ENCODE measurements around the gene TNFAIP8.
A peak's percentile ranks its signal among the peaks of the same experiment; 100 is the strongest.

TNFAIP8 gene

GRCh38 chr5:119353686-119354366 is 2.0 kb upstream of the TNFAIP8 start:
- DNase-seq = no peak

DNA sequence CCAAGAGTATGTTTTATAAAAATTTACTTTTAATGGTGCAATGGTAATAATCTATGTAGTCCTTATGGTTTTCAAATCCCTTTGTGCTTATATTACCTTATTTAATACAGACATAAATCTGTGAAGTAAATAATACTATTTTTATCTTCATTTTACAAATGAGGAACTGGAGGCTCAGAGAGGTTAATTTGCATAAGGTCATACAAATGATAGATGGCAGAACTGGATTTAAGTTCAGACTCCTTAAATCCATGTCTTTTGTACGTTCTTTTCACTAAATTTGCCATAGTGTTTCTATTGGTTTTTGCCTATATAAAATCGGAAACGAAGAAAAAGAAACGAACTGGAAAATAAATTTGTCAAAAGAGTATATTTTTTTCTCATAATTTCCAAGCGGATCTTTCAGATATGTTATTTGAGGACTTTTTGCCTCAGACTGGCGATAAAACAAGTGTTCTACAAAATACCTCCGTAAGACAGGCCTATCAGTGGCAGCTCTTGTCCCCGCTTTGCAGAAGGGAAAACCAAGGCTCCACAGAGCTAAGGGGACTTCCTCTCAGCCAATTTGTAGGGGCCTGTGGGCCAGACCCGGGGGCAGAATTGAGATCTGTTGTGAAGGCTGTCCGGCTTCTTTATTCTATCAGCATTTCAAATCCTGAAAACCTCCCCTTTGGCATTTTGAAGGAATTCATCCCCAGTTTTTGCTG is 1.1 kb upstream of the TNFAIP8 start:
- DNase-seq = no peak

DNA sequence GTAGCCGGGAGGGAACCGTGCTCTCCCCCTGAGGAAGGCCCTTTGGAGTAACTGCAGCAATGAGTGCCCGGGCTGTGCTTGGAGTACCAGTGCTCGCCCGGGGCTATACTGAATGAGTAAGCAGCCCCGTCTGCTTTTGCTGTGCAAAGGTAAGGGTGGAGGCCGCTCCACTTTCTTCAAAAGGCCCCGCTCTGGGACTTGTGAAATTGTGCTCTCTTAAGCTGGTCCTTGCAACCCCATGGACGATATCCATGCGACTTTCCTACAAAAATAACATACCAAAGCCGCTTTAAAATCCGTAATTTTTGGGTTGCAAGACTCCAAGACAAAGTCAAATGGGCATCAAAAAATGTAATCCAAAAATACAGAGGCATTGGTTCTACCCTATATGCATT is 578 bp upstream of the TNFAIP8 start:
- no peak for DNase-seq

GRCh38 chr5:119356612-119357188 is 881 bp downstream of the TNFAIP8 start:
- no peak for DNase-seq

DNA sequence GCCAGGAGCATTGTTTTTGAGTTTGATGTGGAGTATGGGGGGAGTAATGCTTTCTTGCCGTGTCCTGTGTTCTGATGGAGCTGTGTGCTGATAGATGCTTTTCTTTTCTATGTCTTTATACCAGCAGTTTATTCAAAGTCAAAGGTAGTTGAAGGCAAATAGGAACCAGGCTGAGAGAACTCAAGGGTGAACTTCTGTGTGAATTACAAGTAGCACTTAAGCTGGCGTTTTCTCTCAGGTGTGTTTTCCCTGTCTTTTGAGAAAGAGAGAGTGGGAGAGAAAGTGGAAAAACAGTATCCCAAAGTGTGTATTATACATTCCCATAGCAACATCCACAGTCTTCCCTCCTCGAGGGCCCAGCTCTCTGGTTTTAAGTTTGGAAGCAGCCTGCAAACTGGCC is 1.5 kb downstream of the TNFAIP8 start:
- DNase-seq = no peak

DNA sequence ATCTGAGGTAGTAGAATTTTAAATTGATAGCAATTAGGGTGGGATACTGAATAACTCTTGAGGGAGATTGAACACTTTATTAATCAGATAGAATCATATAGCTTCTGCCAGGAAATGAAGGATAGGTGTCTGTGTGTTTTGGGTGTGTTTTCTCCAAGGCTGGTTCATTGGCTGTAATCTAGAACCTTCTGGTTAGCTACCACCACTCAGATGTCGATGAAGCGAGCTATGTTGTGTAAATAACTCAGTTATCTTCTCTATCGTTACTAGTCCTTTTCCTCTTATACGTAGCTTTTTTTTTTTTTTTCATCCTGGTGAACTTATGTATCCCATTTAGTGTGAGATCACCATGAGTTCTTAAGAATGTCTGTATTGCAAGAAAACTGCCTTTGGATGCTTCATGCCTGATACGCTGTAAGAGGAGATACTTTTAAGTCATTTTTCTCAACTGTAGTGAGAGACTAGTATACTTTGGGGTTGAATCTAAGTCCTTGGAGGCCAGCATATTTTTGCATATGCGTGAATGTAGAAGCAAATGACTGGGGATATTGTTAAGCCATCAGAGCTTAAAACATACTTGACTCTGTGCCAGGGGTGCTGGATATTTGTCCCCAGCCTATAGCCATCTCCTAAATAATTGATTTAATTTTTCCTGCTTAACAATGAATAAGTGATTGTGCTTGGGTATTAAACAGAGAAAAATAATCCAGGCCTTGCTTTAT is 2.1 kb downstream of the TNFAIP8 start:
- DNase-seq = no peak

DNA sequence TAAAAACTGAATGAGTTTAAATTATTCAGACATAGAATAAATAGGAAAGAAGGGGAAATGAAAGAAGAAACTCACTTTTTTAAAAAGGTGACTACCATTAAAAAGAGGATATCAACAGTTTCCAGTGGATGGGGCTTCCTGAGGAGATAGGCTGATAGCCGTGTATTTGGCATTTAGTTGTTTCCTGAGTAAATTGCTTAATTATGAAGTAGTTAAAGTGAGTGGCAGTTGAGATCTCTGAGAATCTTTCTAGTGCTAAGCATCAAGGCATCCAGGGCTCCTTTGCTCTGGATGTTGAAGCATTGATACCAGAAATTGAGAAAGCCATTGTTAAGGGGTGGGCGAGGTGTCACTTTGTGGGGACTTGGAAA is 2.7 kb downstream of the TNFAIP8 start:
- DNase-seq = no peak

- no peak for DNase-seq
Observed at GRCh38 chr5:119358901-119359603, 3.2 kb downstream of the TNFAIP8 start.

DNA sequence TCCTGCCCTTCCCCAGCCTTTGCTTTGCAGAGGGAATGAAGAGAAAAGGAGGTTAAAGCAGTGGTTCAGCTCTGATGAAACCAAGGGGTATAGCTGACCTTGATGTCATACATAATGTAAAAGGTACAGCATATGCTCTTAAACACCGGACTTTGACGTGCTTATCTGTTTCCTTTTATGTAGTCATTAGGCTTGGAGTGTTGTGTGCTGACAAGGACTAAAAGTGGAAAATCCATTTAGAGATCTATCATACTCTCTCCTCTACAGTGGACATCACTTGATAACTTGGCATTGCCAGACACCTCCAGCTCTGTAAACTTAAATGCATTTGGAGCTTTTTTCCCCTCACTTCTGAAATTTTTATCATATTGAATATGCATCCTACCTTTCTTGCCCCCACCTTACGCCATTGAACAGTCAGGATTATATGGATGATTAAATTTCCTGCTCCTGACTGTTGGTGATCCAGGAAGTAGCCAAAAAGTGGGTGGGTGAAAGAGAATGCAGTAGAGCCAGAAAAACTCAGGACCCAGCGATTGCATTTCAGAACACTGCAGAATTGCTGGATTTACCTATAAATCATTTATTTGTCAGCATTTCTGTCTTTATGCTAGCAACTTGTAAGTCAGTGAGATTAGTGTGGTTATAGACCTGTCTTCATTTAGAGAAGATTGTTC is 4.1 kb downstream of the TNFAIP8 start:
- DNase-seq = peak; percentile 44

DNA sequence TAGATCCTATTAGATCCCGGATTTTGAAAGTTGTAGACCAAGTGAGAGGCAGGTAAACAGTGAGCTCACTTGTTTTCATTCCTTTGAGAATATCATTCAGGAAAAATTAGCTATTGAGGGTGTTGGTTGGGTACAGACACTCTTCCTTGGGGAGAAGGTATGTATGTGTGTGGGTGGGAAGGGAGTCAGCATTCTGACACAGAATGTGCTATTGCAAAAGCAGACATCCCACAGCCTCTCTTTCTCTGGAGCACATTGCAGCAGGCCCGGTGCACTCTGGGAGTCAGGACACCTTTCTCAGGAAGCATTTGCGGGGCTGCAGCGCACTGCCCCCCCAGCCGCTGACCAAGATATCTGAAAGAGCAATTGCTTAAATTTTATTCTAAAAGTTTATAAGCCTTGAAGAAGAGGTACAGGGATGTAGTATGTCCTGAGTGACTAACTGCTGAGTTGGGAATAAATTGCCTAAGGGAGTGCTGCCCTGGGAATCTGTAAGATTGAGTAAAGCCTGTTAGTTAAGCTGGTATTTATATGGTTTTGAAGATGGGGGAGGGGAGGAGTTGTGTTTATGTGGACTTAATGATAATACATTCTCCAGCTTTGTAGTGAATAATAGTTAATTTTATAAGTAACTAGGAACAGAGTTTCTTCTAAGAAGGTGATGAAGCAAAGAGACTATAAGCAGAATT is 5.2 kb downstream of the TNFAIP8 start:
- DNase-seq = no peak

DNA sequence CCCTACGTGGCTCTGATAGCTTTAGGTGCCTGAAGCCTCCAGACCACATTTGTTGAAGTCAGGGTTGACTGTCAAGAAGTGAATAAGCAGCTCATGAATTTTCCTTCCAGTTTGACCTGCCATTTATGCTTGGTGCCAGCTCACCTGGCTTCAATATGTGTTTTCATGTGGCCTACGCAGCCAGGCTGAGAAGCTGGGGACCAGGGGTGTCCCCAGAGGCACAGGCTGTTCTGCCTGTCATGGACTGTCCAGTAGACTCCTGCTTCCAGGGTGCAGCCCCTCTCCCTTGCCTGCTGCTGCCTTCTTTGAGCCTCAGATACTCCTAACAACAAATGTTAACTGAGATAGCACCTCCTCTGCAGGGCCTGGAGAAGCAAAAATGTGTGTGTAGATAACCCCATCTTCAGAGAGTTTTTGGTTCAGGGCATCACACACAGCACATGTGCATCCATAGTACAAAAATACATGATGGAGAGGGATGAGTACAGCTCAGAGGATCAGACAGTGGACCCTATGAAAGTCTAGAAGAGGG is 5.8 kb downstream of the TNFAIP8 start:
- peak; percentile 63 for DNase-seq

DNA sequence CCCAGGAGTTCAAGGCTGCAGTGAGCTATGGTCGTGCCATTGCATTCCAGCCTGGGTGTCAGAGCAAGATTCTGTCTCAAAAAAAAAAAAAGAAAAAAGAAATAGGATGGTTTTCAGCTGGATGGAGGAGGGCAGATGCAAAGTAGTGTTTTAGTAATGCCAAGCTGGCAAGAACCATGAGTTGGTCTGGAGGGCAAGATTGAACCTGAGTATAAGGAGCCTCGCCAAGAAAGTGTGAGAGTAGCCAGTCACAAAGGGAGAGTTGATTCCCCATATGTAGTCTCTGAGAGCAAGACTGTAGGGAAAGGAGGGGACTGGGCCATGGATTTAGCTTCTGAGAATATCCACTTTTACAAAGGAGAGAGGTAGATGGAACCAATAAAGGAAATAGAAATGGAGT is 6.9 kb downstream of the TNFAIP8 start:
- no peak for DNase-seq

GRCh38 chr5:119363271-119363670 is 7.5 kb downstream of the TNFAIP8 start:
- no peak for DNase-seq

GRCh38 chr5:119363936-119364335 is 8.1 kb downstream of the TNFAIP8 start:
- DNase-seq = no peak

DNA sequence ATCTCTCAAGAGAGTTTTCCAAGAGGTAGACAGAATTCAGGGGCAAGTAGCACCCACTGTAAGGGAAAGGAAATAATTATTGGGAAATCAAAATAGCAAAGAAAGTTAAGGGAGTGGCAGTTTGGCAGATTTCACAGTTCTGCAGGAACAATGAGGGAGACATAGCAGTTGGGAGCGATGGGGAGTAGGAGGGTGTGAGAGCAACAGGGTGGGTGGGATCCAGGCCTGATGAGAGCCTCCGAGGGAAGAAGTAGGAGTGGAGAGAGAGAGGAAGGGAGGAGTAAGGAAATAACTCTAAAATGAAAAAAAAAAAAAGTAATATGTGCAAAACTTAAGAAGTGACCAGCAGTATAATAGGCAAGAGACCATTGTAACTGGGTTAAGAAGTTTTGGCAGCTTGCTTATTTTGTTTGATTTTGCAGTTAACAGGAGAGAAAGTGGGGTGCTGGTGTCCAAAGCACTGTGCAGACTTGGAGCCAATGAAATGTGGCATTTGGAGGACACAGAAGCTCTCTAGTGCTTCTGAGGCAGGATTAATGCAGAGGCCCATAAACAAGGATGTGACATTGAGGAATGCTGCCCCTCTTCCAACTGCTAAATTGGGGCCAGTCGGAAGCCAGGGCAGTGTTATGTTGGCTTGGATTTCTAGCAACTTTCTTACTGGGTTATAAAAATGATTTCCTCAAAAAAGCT is 10.2 kb downstream of the TNFAIP8 start:
- no peak for DNase-seq

GRCh38 chr5:119366540-119366881 is 10.7 kb downstream of the TNFAIP8 start:
- no peak for DNase-seq

GRCh38 chr5:119367502-119368237 is 11.9 kb downstream of the TNFAIP8 start:
- DNase-seq = peak; percentile 48

GRCh38 chr5:119368238-119368630 is 12.4 kb downstream of the TNFAIP8 start:
- no peak for DNase-seq

- no peak for DNase-seq
Observed at GRCh38 chr5:119370486-119370885, 14.7 kb downstream of the TNFAIP8 start.

DNA sequence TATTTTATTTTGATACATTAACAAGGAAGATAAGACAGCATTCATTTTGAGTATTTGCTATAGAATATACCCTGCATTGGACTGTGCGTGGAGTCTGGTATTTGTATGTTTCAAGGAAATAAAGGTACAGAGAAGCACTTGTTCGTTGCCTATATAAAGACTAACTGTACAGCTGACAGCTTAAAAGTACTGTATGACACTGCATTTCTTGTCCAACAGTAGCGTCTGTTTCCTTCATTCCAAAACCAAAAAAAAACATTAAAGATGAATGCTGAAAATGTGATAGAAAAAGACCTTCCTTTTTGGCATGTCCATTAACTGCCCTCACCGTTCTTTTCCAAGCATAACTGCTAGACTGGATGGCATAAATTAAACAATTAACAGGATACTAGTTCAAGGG is 15.3 kb downstream of the TNFAIP8 start:
- DNase-seq = no peak

Measured in hematopoietic multipotent progenitor cell treated with erythropoietin and hydrocortisone succinate and interleukin-3 and kit ligand, for 6 days (in vitro differentiated cells).